ENCODE data around the gene CSMD2.

- no peak for TF ChIP-seq POLR2A (IDR thresholded peaks at IDR 0.05)
- TF ChIP-seq POLR2AphosphoS5 (IDR thresholded peaks at IDR 0.05), result no peak
Observed at GRCh38 chr1:33844166-33844565, 320.9 kb downstream of the CSMD2 start.

All from upper lobe of left lung (tissue), 4 donors.